ENCODE results near the gene ZNF888.
"Not testable (repeated sequence)": the region's sequence is repeated elsewhere in the genome, so short reads cannot be mapped to it uniquely, and the experiment has no call there.

The ZNF888 gene

DNA sequence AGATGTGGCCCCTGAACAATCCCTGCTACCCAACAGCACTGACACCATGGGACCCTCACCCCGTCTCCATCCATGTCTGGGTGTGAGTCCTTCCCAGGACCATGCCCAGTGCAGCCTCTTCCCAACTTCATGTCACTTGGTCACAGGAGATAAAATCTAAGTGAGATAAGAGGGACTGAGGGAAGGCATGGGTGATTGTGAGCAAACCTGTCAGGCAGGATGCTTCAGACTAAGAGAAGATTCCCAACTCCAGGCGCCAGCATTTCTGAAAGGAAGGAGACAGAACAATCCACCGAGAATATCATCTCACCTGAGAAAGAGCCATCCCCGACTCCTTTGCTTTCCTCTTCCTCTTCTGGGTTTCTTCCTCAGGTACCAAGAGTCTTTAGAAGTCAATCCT, 33.3 kb downstream of the ZNF888 start:
- in situ Hi-C loops (cut with HindIII; ENCODE audit: low pct_ligation_motif_present, low sequenced_read_pairs) = no loop called here
- TF ChIP-seq, protein P1, sequence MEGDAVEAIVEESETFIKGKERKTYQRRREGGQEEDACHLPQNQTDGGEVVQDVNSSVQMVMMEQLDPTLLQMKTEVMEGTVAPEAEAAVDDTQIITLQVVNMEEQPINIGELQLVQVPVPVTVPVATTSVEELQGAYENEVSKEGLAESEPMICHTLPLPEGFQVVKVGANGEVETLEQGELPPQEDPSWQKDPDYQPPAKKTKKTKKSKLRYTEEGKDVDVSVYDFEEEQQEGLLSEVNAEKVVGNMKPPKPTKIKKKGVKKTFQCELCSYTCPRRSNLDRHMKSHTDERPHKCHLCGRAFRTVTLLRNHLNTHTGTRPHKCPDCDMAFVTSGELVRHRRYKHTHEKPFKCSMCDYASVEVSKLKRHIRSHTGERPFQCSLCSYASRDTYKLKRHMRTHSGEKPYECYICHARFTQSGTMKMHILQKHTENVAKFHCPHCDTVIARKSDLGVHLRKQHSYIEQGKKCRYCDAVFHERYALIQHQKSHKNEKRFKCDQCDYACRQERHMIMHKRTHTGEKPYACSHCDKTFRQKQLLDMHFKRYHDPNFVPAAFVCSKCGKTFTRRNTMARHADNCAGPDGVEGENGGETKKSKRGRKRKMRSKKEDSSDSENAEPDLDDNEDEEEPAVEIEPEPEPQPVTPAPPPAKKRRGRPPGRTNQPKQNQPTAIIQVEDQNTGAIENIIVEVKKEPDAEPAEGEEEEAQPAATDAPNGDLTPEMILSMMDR (IDR thresholded peaks at IDR 0.05; ENCODE audit: low read depth, low read length, missing control alignments) = no peak
- Histone ChIP-seq H3K27me3 (replicated peaks) (no peaks in the 10 kb centered on the region), H3K4me3 (ENCODE audit: low read depth, low read length) (no peak overlapping the region), H3K36me3 (replicated peaks) (peaks cover 10% of the 10 kb centered on the region), H3K27ac (no peak overlapping the region)
- no peak for DNase-seq

DNA sequence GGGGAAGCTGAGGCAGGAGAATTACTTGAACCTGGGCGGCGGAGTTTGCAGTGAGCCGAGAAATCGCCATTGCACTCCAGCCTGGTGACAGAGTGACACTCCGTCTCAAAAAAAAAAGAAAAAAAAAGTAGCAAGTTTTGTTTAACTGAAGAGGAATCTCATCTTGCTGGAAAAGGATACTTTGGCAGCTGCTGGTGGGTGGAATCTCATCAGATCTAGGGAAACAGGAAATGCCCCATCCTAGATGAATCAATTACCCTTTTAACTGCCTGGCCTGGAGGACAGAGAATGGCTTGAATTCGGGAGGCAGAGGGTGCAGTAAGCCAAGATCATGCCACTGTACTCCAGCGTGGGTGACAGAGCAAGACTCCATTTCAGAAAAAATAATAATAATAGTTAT, 34.2 kb downstream of the ZNF888 start:
- Histone ChIP-seq H3K27ac (no peak overlapping the region), H3K27me3 (replicated peaks) (no peaks in the 10 kb centered on the region), H3K4me3 (ENCODE audit: low read depth, low read length) (no peak overlapping the region), H3K36me3 (replicated peaks) (peaks cover 18% of the 10 kb centered on the region)
- TF ChIP-seq, protein P1 (IDR thresholded peaks at IDR 0.05; ENCODE audit: low read depth, low read length, missing control alignments) = no peak
- DNase-seq = no peak
- in situ Hi-C loops (cut with HindIII; ENCODE audit: low pct_ligation_motif_present, low sequenced_read_pairs) = no loop called here

DNA sequence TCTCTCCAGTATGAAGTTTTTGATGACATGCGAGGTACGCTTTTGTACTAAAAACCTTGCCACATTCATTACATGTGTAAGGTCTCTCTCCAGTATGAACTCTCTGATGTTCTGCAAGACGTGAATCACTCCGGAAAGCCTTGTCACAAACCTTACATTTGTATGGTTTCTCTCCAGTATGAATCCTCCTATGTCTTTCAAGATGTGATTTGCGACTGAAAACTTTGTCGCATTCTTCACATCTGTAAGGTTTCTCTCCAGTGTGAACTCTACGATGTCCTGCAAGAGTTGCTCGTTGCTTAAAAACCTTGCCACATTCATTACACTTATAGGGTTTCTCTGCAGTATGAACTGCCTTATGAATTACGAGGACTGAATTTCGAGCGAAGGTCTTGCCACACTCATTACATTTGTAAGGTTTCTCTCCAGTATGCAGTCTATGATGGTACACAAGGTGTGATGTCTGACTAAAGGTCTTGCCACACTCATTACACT, 42.3 kb downstream of the ZNF888 start:
- DNase-seq = no peak
- H3K36me3 ChIP-seq (replicated peaks) = peaks cover 45% of the 10 kb centered on the region
- TF ChIP-seq, protein P1 (IDR thresholded peaks at IDR 0.05; ENCODE audit: low read depth, low read length, missing control alignments) = no peak
- no peaks in the 10 kb centered on the region for H3K27me3 ChIP-seq (replicated peaks)
- no peak overlapping the region for H3K27ac ChIP-seq
- no peak overlapping the region for H3K4me3 ChIP-seq (ENCODE audit: low read depth, low read length)
- in situ Hi-C loops (cut with HindIII; ENCODE audit: low pct_ligation_motif_present, low sequenced_read_pairs) = no loop called here

DNA sequence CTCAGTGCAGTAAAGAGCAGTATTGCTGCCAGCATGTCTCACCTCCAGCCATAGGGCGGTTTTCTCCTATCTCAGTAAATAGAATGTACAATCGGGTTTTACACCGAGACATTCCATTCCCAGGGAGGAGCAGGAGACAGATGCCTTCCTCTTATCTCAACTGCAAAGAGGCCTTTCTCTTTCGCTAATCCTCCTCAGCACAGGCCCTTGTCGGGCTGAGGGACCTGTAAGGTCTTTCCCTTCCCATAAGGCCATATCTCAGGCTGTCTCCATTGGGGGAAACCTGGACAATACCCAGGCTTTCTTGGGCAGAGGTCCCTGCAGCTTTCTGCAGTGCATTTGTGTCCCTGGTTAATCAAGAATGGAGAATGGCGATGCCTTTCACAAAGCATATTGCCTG, 50.2 kb downstream of the ZNF888 start:
- H3K36me3 ChIP-seq (replicated peaks); H3K4me3 ChIP-seq (ENCODE audit: low read depth, low read length); DNase-seq; H3K27ac ChIP-seq; in situ Hi-C loops (cut with HindIII; ENCODE audit: low pct_ligation_motif_present, low sequenced_read_pairs); H3K27me3 ChIP-seq (replicated peaks): not testable (repeated sequence)

DNA sequence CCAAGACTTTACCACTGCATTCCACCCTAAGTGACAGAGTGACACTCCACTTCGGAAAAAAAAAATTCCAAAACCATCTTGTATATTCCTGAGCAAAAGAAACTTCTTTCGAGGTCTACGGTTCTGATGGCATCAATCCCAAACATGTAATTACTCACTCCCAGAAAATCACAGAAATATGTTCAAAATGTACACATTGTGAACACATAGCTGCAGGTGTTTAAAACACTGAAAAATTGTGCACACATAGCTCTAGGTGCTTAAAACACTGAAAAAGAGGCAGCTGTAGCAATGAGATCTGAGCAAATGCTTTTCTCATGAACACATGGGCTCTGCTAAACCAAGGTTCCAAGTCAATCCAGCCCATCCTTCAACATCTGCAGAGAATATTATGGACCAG, 51.8 kb downstream of the ZNF888 start:
- no peaks in the 10 kb centered on the region for H3K27me3 ChIP-seq (replicated peaks)
- no peaks in the 10 kb centered on the region for H3K36me3 ChIP-seq (replicated peaks)
- TF ChIP-seq, protein P1 (IDR thresholded peaks at IDR 0.05; ENCODE audit: low read depth, low read length, missing control alignments) = no peak
- no peak for DNase-seq
- no peak overlapping the region for H3K27ac ChIP-seq
- in situ Hi-C loops (cut with HindIII; ENCODE audit: low pct_ligation_motif_present, low sequenced_read_pairs) = no loop called here
- H3K4me3 ChIP-seq (ENCODE audit: low read depth, low read length) = no peak overlapping the region

DNA sequence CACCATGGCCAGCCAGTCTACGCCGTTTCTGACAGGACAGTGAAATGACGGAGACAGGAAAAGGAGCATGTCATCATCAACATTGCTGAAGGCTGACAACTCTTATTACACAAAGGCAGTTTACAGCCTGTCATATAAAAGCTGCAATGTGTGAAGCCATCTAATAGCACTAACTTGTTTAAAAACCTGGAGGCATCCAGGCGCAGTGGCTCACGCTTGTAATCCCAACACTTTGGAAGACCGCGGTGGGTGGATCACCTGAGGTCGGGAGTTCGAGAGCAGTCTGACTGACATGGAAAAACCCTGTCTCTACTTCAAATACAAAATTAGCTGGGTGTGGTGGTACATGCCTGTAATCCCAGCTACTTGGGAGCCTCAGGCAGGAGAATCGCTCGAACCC, 55.2 kb downstream of the ZNF888 start:
- H3K27ac ChIP-seq; H3K4me3 ChIP-seq (ENCODE audit: low read depth, low read length); H3K27me3 ChIP-seq (replicated peaks); H3K36me3 ChIP-seq (replicated peaks); DNase-seq; in situ Hi-C loops (cut with HindIII; ENCODE audit: low pct_ligation_motif_present, low sequenced_read_pairs): not testable (repeated sequence)

DNA sequence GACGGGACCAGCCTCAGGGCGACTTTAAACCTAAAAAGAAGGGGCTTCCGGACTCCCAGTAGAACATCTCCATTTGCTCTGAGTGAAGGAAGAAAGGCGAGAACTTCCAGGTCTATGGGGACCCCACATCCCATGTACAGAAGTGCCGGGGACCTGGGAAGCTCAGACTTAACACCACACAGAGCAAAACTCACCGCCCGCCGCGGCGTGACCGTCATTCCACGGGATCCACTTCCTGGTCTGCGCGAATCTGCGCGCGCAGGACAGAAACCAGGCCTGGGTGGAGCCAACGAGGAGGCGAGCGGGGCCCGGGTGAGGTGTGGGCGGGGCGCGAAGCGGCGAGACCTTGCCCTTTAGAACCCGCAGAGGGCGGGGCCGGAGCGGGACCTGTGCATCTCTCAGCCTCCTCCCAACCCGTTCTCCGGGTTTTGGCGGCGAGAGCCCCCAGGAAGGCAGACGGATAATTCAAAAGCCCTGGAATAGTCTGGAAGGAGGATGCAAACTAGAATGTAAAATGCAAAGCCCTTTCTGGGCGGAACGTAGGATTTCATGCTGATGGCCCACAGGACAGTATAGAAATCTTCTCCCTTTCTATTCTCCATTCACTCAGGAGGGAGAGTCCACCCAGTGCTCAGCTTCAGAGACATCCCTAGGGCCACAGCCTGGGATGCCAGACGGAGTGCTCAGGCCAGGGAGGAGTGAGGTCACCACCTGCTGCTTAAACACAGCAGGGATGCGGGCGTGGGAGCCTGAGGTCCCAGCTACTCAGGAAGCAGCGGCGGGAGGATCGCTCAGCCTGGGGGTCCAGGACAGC, 65.6 kb downstream of the ZNF888 start, which contains the start of gene ZNF468:
TSS of gene ZNF468 (minus strand) at position 242 of the 814 bp plus-strand sequence. CDS start 3,347 bp downstream, outside the sequence.
- peak within 1 kb of the TSS; percentile 63 for H3K4me3 ChIP-seq (ENCODE audit: low read depth, low read length)

DNA sequence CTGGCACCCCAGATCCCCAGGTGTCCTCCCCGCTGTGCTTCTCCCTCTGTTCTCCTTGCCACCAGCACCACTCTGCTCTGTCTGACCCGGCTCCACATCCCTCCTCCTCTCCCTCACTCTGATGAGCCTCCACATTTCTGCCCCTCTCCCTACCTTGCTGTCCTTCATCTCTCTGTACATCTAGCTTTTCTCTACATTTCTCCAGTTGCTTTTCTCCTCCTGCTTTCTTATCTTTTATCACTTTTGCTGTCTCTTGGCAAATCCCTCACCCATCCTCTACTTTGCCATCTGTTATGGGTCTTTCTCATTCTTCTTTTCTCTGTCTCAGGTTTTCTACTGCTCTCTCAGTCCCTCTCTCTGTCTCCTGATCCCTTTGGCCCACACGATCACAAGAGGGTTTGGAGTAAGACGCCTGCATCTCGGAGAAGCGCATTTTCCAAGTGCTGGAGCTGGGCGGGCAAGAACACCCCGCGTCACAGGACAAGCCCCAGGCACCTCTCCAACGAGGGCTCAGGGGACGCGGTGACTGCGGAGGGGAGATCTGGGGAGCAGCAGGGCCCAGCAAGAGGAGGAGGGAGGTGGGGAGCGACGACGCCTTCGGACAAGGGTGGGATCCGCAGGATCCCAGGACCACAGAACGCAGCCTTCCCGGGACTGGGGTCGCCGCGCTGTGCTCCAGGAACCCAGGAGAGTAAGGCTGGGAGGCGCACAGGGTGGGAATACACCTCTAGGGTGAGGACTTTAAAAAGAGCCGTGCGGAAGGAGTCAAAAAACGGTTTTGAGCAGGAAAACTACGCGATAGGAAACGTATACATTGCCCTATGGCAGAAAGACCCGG, 66.5 kb downstream of the ZNF888 start:
- H3K27me3 ChIP-seq (replicated peaks); DNase-seq; in situ Hi-C loops (cut with HindIII; ENCODE audit: low pct_ligation_motif_present, low sequenced_read_pairs); H3K36me3 ChIP-seq (replicated peaks): not testable (repeated sequence)
- peak overlapping the region; percentile 63 for H3K4me3 ChIP-seq (ENCODE audit: low read depth, low read length)
- H3K27ac ChIP-seq = peak overlapping the region; percentile 68

More for the DNA sequence above, 65.6 kb downstream of the ZNF888 start, which contains the start of gene ZNF468:
- H3K36me3 ChIP-seq (replicated peaks); in situ Hi-C loops (cut with HindIII; ENCODE audit: low pct_ligation_motif_present, low sequenced_read_pairs); H3K27me3 ChIP-seq (replicated peaks): not testable (repeated sequence)
- peak within 1 kb of the TSS; percentile 68 for H3K27ac ChIP-seq
- DNase-seq = peak; percentile 59

All from brain microvascular endothelial cell (primary cell).